Activated gamma-delta T cell treated with anti-CD3 and anti-CD28 coated beads, Interleukin-2, amount 50 U/mL, for 16 hours (primary cell): Measurements from ENCODE around the gene PTF1A.

ENCODE experiments used
- DNase-seq: peaks from one replicate; pipeline ENCODE4 v3.0.0-alpha.2; 2020; ENCODE audit warnings: low read depth

The PTF1A gene

GRCh38 chr10:23191764-23192711 lies at the start of gene PTF1A:
TSS of gene PTF1A (plus strand) at chr10:23192312. CDS start at chr10:23192531, 219 bp downstream.
- no peak for DNase-seq

GRCh38 chr10:23146258-23146657 lies 45.9 kb upstream of the PTF1A start:
- DNase-seq: no peak

- DNase-seq: no peak
These were observed 45.1 kb upstream of the PTF1A start for GRCh38 chr10:23147035-23147434.

- DNase-seq: no peak
These were observed 43.9 kb upstream of the PTF1A start for GRCh38 chr10:23148214-23148613.

- DNase-seq: no peak
These were observed 42.0 kb upstream of the PTF1A start for GRCh38 chr10:23150091-23150490.

GRCh38 chr10:23150610-23151009 lies 41.5 kb upstream of the PTF1A start:
- no peak for DNase-seq

- DNase-seq: no peak
These were observed 41.0 kb upstream of the PTF1A start for GRCh38 chr10:23151071-23151470.

- no peak for DNase-seq
These were observed 36.9 kb upstream of the PTF1A start for GRCh38 chr10:23155169-23155568.

GRCh38 chr10:23156447-23157150 lies 35.5 kb upstream of the PTF1A start:
- DNase-seq: no peak

GRCh38 chr10:23157239-23157681 lies 34.9 kb upstream of the PTF1A start:
- no peak for DNase-seq

GRCh38 chr10:23157691-23158369 lies 34.3 kb upstream of the PTF1A start:
- DNase-seq: no peak

- DNase-seq: no peak
These were observed 33.7 kb upstream of the PTF1A start for GRCh38 chr10:23158370-23158769.

GRCh38 chr10:23171232-23171876 lies 20.8 kb upstream of the PTF1A start:
- no peak for DNase-seq

GRCh38 chr10:23172429-23173213 lies 19.5 kb upstream of the PTF1A start:
- no peak for DNase-seq

- DNase-seq: no peak
These were observed 18.7 kb upstream of the PTF1A start for GRCh38 chr10:23173214-23174073.

- no peak for DNase-seq
These were observed 17.8 kb upstream of the PTF1A start for GRCh38 chr10:23174074-23174976.

- no peak for DNase-seq
These were observed 17.1 kb upstream of the PTF1A start for GRCh38 chr10:23174977-23175512.

- DNase-seq: no peak
These were observed 5.9 kb upstream of the PTF1A start for GRCh38 chr10:23186178-23186577.

- DNase-seq: no peak
These were observed 5.4 kb upstream of the PTF1A start for GRCh38 chr10:23186697-23187096.
